Heart right ventricle (tissue), 16 donors: ENCODE results near the gene RNASE13. TPM values are rescaled to one million over a fixed set of nuclear protein-coding genes. Genes with fewer than 3 reads are reported as not detected.
"Not testable (repeated sequence)": the region's sequence is repeated elsewhere in the genome, so short reads cannot be mapped to it uniquely, and the experiment has no call there.

ENCODE experiments used
- ATAC-seq, 8 donors: fragments of 200-7000 bp; cut with Tn5 transposase; one replicate each; pipeline ENCODE4 v1.9.1; 2020; ENCODE audit warnings: mild to moderate bottlenecking in 8 of 8, moderate library complexity in 8 of 8, moderate number of reproducible peaks in 1 of 8
- DNase-seq, 2 donors: peaks; one replicate each; pipeline ENCODE4 v3.0.0-alpha.2; 2020
- H3K27ac ChIP-seq, 10 donors: fragments of 200-600 bp; sonication (generic) in 2 of 10; one replicate each; pipeline versions ENCODE4 v1.5.0 to v1.8.0; 2020 to 2022; ENCODE audit warnings: mild to moderate bottlenecking in 3 of 10
- H3K27me3 ChIP-seq, 7 donors: fragments of 200-600 bp; one replicate each; pipeline ENCODE4 v1.8.0; 2021 to 2022; ENCODE audit warnings: mild to moderate bottlenecking in 2 of 7
- H3K36me3 ChIP-seq, 9 donors: fragments of 200-600 bp; sonication (generic) in 1 of 9; one replicate each; pipeline versions ENCODE4 v1.5.0 to v1.8.0; 2020 to 2022; ENCODE audit warnings: mild to moderate bottlenecking in 2 of 9
- H3K4me1 ChIP-seq, 9 donors: fragments of 200-600 bp; sonication (generic) in 1 of 9; one replicate each; pipeline versions ENCODE4 v1.5.0 to v1.8.0; 2020 to 2022; ENCODE audit warnings: mild to moderate bottlenecking in 4 of 9
- H3K4me3 ChIP-seq, 10 donors: fragments of 200-600 bp; sonication (generic) in 2 of 10; one replicate each; pipeline versions ENCODE4 v1.5.0 to v1.8.0; 2020 to 2022; ENCODE audit warnings: mild to moderate bottlenecking in 7 of 10, moderate library complexity in 2 of 10
- H3K9me3 ChIP-seq, 11 donors: fragments of 200-600 bp in 10 of 11; sonication (generic) in 2 of 11; one replicate each; pipeline versions ENCODE4 v1.5.0 to v1.8.0; 2013 to 2022; ENCODE audit warnings: mild to moderate bottlenecking in 2 of 11, control low read depth in 1 of 11, moderate library complexity in 1 of 11
- CTCF ChIP-seq, 9 donors: fragments of 200-600 bp; sonication (generic) in 2 of 9; IDR thresholded peaks; one replicate each; pipeline versions ENCODE4 v1.5.0 to v1.8.0; 2021 to 2022; ENCODE audit warnings: antibody characterized with exemption in 9 of 9, mild to moderate bottlenecking in 5 of 9, moderate library complexity in 1 of 9
- WGBS, 2 donors: extraction: QIAGEN DNeasy Blood & Tissue Kit; methylation state at CpG; one replicate each; pipeline ENCODE4 v1.1.7; 2013; ENCODE audit warnings: inconsistent platforms in 1 of 2; 5-methylcytosine and 5-hydroxymethylcytosine counted together
- intact Hi-C, 10 donors: fragments of 100-400 bp; cut with DNase I; formaldehyde crosslinking; loops; one replicate each; pipeline versions ENCODE4 v1.11.1 to v1.14.2; 2022
- polyA plus RNA-seq, 2 donors: library from polyadenylated mRNA; stranded (reverse); fragments of 200-250 nt; gene quantifications; one replicate each; pipeline ENCODE4 v1.2.3, GENCODE V29; 2013
- total RNA-seq, 10 donors: library from RNA; stranded (reverse); fragmentation: NEBNext Ultra II Directional in 3 of 10; extraction: Animal tissue kit (Norgen Biotek cat#: 25700) in 3 of 10; gene quantifications; one replicate each; pipeline versions ENCODE4 v1.2.1 to v1.2.4, GENCODE V29; 2021 to 2023
- donor health status: Arrhythmogenic right ventricular cardiomyopathy.
- donor health status: ischemic (EF 13 %, LVEDD 7.1; RV severe dilation, severe dysfunction).
- donor health status: healthy with polysubstance abuse.
- donor health status: DM: no; HTN: yes; CAD: no.
- donor health status: DM: no; HTN: no; CAD: no.
- donor health status: ischemic (EF 25% LVEDD 6.9; RV normal size, moderate dysfunction).
- donor health status: ischemic (EF 25% LVEDD 5.7; RV mildly dilated, moderate dysfunction).
- donor health status: healthy.
- donor health status: DM: yes; HTN: yes; CAD: no.
- donor health status: Ischemic cardiomyopathy.
- donor health status: ischemic (EF 35%, LVEDD 5.7; RV mildly dilated, moderate dysfunction).
- donor health status: nonischemic (EF 11% LVEDD 7.7; RV severe dilation, severe dysfunction).
- donor health status: DM: yes; HTN: yes; CAD: no.
- donor health status: PGD.
- donor health status: ischemic (EF 29% LVEDD 5.4; RV normal size, mild dysfunction).
- donor health status: nonischemic (EF 23%, LVEDD 6.1; RV moderate dilation, normal function).

The RNASE13 gene
- total and polyA plus RNA-seq, 12 donors, result not detected

GRCh38 chr14:21015312-21015711 lies 19.3 kb downstream of the RNASE13 start:
- peak in 2 of 8 donors; percentile 11 to 32 for ATAC-seq
- 66 to 73% methylated on average over 6 of the region's 6 CpGs for WGBS, 2 donors
- DNase-seq, result no peak
- Histone ChIP-seq H3K27ac (peak overlapping the region in 2 of 10 donors; percentile 13 to 34), H3K4me3 (no peak overlapping the region), H3K36me3 (peaks cover 0 to 48% (median 22%) of the 10 kb centered on the region in 9 donors), H3K9me3 (no peaks in the 10 kb centered on the region), H3K27me3 (no peaks in the 10 kb centered on the region), H3K4me1 (peaks cover 0 to 38% (median 6%) of the 10 kb centered on the region in 9 donors)
- TF ChIP-seq CTCF (IDR thresholded peaks at IDR 0.05), result no peak
- intact Hi-C loops, result loop anchor here in 8 of 10 donors (1.0 to 5.0 kb wide), 5 partner anchors 21 to 77 kb away; no protein-coding TSS in a partner anchor

GRCh38 chr14:21014761-21015190 lies 19.8 kb downstream of the RNASE13 start:
- peaks cover 0 to 38% (median 6%) of the 10 kb centered on the region in 9 donors for H3K4me1 ChIP-seq
- H3K9me3 ChIP-seq, result no peaks in the 10 kb centered on the region
- WGBS, 2 donors, result 0 to 1% methylated on average over 4 of the region's 4 CpGs
- intact Hi-C loops, result loop anchor here (1.0 to 5.0 kb wide), 8 partner anchors 22 to 93 kb away; no protein-coding TSS in a partner anchor
- H3K27ac ChIP-seq, result peak overlapping the region in 4 of 10 donors; percentile 6 to 34 (median 14)
- H3K27me3 ChIP-seq, result no peaks in the 10 kb centered on the region
- no peak overlapping the region for H3K4me3 ChIP-seq
- peak; percentile 84 to 98 (median 93) for TF ChIP-seq CTCF (IDR thresholded peaks at IDR 0.05)
- ATAC-seq (peak; percentile 70 to 89 (median 83)), DNase-seq (peak; percentile 70 to 91)
- H3K36me3 ChIP-seq, result peaks cover 0 to 43% (median 22%) of the 10 kb centered on the region in 9 donors

- Histone ChIP-seq H3K4me3 (no peak overlapping the region), H3K4me1 (peaks cover 0 to 25% (median 9%) of the 10 kb centered on the region in 9 donors), H3K27me3 (no peaks in the 10 kb centered on the region), H3K9me3 (no peaks in the 10 kb centered on the region), H3K36me3 (peaks cover 0 to 7% (median 0%) of the 10 kb centered on the region in 9 donors), H3K27ac (no peak overlapping the region)
- intact Hi-C loops, result loop anchor here in 6 of 10 donors (5.0 kb wide), 2 partner anchors 81 to 96 kb away; no protein-coding TSS in a partner anchor
- no peak for TF ChIP-seq CTCF (IDR thresholded peaks at IDR 0.05)
- ATAC-seq (no peak), DNase-seq (no peak)
- 89 to 90% methylated on average over 1 of the region's 1 CpG for WGBS, 2 donors
These were observed 23.5 kb downstream of the RNASE13 start for GRCh38 chr14:21011136-21011535.

GRCh38 chr14:21009721-21010120 lies 24.9 kb downstream of the RNASE13 start:
- H3K9me3 ChIP-seq, ATAC-seq, H3K27me3 ChIP-seq, H3K27ac ChIP-seq, DNase-seq, H3K4me3 ChIP-seq, H3K36me3 ChIP-seq: not testable (repeated sequence)
- WGBS, 2 donors, result 81 to 85% methylated on average over 3 of the region's 3 CpGs
- peaks cover 0 to 16% (median 4%) of the 10 kb centered on the region in 9 donors for H3K4me1 ChIP-seq
- intact Hi-C loops, result loop anchor here in 7 of 10 donors (5.0 kb wide), 3 partner anchors 33 to 98 kb away; partner anchors contain the start of gene RNASE7 (in 1 of the 7)

GRCh38 chr14:21003788-21004346 lies 30.7 kb downstream of the RNASE13 start:
- ATAC-seq (peak; percentile 60 to 87 (median 75)), DNase-seq (peak in 1 of 2 donors; percentile 28)
- intact Hi-C loops, result no loop called here
- H3K4me1 ChIP-seq, result peaks cover 0 to 23% (median 0%) of the 10 kb centered on the region in 9 donors
- H3K4me3 ChIP-seq, result peak overlapping the region in 9 of 10 donors; percentile 20 to 58 (median 48)
- TF ChIP-seq CTCF (IDR thresholded peaks at IDR 0.05), result no peak
- H3K27me3 ChIP-seq, result no peaks in the 10 kb centered on the region
- 49% methylated on average over 14 of the region's 14 CpGs for WGBS, 2 donors
- H3K27ac ChIP-seq, result peak overlapping the region; percentile 53 to 90 (median 74)
- H3K9me3 ChIP-seq, result no peaks in the 10 kb centered on the region
- no peaks in the 10 kb centered on the region for H3K36me3 ChIP-seq
